ENCODE results near the gene CFAP65.

Gene CFAP65

DNA sequence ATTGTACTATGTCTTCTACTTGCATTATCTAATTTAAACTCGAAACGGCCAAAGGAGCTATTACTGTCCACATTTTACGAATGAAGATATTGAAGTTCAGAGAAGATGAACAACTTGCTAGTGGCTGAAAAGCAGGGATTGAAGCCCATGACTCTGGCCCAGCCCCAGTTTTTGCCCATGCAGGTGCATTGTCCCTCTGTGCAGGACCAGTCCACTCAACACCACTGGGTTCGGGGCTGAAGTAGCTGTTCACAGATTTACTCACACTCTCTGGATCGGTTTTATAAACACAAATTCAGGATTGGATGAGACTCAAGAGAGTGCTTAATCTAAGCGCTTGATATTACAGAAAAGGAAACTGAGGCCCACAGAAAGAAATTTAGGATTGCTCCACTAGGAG is 20.8 kb upstream of the CFAP65 start:
- no peak for DNase-seq (ENCODE audit: extremely low read depth in 1 of 2, low read depth in 1 of 2)

DNA sequence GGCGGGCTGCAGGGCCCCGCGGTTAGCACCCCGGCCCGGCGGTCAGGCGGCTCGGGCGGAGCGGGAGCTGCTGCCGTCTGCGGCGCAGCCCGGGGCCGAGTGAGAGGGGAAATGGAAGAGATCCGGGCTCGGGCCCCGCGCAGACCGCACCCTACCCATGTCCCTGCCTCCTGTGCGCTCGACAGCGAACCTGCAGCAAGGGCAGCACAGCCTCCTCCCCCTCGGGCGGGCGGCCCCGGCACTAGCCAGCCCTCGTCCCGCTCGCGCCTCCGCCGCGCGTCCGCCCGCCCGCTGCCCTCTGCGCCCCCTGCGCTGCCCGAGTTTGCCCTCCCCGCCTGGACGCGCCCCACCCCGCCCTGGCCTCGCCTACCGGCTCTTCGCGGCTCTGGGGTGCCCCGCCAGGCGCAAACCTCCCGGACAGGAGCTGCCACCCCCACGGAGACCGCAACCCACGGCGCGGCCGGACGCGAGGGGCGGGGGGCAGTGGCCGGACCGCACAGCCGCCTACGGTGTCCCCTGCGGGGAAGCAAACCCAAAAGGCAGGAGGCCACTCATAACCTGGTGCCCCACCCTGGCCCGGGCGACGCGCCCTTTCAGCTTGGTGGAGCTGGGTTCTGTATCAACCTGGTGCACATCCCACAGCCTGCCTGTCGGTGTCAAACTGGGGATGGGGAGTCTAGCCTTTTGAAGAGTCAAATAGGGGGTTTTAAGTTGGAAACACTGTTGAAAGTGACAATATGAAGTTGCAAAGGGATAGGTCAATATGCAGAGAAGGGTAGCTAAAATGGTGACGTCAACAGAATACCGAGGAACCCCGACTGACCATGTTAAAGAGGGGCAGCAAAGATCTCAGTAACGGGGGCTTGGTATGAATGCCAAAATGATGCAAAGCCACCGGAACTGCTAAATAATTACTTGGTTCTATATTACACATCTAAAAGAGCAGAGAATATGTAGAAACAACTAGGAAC is 19.8 kb upstream of the CFAP65 start, which contains the start of gene IHH:
Gene IHH, minus strand, starts transcription at position 101 of the 971 bp plus-strand sequence. CDS start 454 bp downstream, outside the sequence.
- DNase-seq (ENCODE audit: extremely low read depth in 1 of 2, low read depth in 1 of 2), result no peak

DNA sequence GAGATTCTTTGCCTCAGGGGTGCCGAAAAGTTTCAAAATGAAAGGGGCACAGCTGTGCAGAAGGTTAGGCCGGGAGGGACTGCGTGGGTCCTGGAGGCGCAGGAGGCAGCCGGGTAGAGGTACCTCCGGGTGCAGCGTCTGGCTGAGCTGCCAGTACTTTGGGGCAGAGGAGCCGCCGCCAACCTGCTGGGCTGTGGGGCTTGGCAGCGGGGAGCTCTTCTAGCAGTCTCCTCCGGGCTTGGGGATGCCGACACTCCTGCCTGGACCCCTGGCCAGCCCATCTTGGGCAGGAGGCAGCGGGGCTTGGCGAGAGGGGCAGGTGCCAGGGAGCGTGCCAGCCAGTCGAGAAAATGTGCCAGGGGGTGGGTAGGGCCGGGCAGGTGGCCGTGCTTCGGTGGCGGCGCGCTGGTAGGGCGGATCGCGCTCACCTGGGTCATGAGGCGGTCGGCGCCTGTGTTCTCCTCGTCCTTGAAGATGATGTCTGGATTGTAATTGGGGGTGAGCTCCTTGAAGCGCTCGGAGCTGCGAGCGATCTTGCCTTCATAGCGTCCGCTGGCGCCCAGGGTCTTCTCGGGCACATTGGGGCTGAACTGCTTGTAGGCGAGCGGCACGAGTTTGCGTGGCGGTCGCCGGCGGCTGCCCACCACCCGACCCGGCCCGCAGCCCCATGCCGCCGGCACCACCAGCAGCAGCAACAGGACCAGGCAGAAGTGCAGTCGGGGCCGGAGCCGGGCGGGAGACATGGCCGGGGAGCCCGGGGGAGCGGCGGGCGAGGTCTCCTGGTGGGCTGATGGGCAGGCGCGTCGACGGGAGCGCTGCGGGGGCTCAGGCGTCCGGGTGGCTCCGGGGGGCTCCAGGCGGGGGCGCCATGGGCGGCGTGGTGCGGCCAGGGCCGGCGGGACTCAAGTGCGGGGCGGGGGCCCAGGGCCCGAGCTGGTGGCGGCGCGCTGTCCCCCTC is 18.7 kb upstream of the CFAP65 start:
- DNase-seq (ENCODE audit: extremely low read depth in 1 of 2, low read depth in 1 of 2), result no peak

DNA sequence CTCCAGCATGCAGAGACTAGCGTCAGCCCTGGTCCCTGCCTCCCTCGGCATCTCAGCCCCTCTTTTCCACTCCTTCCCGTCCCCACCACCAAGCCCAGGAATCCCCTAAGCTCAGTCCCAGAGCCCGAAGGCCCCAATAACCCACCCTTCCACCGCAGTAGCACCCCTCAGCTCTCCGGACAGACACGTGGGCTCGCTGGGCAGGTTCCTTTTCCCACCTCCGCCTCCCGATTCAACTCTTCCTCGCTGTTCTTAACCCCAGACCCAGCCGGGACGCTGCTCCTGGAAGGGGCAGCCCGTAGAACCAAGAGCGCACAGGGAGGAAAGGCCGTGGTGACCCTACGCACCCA is 18.0 kb upstream of the CFAP65 start:
- DNase-seq (ENCODE audit: extremely low read depth in 1 of 2, low read depth in 1 of 2), result no peak

DNA sequence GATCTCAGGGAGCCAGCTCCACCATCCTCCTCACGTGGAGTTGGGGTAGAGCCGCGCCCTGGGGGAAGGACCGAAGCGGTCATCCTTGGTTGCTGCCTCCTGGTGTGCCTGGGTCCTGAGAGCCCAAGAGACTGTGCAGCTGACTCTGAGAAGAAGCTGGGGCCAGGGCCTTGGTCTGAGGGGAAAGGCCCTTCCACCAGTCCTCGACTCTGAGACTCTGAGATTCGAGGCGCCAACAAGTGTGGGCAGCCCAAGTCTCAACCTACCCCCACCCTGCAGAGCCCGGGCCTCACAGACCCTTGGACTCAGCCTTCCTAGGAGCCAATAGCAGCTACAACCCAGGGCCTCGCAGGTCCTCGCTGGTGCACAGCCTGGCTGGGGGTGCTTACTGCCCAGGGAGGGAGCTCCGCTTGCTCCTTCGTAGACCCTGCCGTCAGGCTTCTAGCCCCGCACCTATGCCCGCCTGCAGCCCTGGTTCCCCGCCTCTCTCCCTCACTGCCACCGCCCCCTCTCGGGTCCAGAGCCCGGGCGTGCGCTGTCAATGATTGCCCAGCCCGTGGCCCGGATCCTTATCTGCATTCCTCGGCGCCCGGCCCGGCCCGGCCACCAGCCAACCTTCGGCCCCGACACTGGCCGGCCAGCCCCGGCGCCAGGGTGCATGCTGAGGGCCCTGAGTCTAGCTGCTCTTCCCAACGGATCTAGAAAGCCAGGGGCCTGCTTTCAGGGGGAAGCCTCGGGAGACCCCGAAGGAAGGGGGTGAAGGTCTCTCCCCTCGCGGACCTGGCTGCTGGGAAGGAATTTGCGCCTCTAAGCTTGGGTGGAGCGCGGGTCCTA is 17.4 kb upstream of the CFAP65 start:
- DNase-seq (ENCODE audit: extremely low read depth in 1 of 2, low read depth in 1 of 2), result no peak

DNA sequence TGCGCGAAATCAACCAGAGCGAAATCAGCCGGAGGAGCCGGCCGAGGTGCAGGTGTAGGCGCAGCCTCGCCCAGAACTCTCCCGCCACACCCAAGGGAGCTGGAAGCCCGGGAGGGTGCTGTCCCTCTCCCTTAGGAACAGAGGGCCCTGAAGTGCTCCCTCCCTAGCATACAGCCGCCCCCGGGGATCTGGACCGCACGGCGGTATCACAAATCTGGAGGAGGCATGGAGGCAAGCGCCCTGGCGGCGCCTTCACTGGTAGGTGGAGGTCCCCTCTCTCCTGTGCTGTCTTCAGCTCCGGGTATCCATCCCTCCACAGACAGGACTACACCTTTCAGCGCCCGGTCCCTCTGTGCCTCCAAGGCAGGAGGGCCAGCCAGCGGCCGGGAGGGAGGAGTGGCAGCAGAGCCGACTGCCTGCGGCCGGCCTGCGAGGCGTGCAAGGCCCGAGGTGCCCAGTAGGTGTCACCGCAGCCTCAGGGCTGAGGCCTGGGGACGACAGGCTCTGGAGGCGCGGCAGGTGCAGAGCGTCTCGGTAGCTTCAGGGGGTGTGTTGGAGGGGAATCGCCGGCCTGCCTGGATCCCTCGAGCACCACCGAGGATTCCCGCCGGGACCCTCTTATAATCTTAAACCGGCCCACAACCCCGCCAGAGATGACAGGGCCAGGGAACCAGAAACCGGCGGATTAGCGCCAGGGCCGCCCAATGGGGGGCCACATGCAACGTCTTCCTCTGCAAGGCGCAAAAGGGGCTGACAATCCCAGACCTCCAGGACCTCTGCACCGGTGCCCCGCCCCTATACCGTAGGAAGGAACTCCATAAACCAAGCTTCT is 16.6 kb upstream of the CFAP65 start:
- DNase-seq (ENCODE audit: extremely low read depth in 1 of 2, low read depth in 1 of 2), result peak; percentile 62 to 64

DNA sequence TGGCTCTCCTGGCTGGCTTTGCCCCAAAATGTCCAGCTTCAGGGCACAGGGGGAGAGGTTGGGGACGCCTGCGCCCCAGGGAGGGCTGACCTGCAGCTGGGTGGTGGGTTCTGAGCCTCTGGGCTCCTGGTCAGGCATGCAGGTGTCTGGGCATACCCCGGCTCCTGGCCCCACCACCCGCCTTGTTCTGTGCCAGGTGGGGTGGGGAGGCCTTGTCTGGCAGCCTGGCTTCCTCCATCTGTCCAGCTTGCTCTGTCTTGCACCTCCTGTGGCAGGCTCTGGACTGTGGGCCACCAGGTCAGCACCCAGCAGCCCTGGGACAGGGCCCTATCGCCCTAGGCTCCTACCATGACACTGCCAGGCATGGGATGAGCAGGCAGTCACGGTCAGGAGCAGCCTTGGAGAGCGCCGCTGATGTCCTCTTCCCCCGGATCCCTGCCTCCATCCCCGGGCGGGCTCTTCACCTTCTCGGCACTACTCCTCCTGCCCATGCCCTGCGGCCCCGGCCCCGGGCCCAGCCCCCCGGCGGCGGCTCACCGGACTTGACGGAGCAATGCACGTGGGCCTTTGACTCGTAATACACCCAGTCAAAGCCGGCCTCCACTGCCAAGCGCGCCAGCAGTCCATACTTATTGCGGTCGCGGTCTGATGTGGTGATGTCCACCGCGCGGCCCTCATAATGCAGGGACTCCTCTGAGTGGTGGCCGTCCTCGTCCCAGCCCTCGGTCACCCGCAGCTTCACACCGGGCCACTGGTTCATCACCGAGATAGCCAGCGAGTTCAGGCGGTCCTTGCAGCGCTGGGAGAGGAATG is 15.8 kb upstream of the CFAP65 start:
- no peak for DNase-seq (ENCODE audit: extremely low read depth in 1 of 2, low read depth in 1 of 2)

DNA sequence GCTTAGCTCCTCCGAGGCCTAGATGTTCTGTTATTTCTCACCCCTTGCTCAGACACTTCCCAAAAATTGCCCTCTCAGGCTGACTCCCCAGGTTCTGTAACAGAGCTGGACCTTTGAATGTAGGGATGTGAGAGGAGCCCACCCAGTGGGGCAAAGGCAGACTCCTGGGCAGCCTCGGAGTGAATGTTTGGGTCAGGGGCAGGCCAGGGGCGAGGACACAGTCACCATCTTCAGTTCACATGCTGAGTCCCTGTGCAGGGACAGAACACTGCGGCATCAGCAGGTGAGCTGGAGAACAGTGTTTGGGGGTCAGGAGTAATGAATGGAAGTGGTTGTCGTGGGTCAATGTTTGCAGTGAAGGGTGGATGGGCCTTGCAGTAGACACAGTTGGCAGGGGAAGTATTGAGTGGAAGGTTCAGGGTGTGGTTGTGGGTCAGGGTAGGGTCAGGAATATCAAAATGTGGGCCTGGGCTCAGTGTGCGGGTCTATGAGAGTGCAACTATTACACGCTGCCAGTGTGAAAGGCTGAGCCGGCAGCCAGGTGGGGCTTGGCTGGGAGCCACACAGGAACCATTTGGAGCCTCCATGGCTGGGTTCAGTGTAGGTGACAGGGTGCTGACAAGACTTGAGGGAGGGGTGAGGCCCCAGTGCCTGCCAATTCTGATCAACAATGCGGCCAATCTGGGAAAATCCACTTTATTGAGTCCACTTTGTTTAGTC is 15.0 kb upstream of the CFAP65 start:
- DNase-seq (ENCODE audit: extremely low read depth in 1 of 2, low read depth in 1 of 2), result no peak

DNA sequence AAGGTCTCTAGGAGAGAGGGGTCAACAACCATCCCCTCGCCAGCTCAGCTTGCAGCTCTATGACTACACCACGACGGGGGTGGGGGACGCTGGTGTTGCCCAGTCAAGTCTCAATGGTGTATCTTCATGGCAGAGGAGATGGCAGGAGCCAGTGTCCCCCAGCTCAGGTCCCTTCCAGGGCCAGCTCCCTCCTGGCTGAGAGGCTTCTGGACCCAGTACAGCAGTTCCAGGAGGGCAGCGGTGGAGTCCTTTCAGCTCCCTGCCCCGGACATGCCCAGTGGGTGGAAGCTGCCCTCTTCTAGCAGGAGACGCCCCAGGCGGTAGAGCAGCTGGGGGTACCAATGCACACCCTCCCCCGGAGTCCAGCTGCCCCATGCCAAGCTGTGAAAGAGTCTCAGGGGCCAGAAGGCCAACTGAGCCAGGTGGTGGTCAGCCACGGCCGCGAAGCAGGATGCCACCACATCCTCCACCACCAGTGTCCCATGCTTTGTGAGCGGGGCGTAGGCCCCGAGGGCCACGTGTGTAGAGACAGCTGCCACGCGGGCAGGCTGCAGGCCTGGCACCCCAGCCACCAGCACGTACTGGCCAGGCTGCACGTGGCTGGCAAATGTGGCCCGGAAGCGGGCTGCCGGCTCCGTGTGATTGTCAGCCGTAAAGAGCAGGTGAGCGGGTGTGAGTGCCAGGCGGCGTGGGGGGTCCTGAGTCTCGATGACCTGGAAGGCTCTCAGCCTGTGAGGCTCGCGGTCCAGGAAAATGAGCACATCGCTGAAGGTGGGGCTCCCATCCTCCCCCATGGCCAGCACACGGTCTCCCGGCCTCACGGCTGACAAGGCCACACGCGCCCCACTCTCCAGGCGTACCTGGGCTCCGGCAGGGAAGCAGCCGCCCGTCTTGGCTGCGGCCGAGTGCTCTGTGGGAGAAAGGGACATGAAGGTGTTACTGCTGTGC is 13.9 kb upstream of the CFAP65 start:
- DNase-seq (ENCODE audit: extremely low read depth in 1 of 2, low read depth in 1 of 2), result no peak

DNA sequence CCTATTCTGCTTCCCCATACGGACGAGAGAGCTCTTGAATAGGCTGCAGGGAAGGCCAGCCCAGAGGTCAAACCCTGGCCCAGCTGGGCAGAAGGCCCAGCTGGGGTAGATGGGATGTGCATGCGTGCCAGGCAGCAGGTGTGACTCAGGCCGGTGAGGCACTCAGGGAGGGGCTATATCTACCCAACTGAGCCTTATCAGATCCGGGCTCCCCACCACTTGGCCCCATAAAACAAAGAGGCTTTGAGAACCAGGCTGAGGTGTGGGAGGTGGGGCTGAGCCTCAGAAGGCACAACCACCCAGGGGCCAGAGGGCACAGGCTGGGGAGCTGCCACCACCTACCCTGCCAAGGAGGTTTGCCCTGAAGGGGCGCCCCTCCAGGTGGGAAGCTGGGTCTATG is 8.0 kb upstream of the CFAP65 start:
- no peak for DNase-seq (ENCODE audit: extremely low read depth in 1 of 2, low read depth in 1 of 2)

DNA sequence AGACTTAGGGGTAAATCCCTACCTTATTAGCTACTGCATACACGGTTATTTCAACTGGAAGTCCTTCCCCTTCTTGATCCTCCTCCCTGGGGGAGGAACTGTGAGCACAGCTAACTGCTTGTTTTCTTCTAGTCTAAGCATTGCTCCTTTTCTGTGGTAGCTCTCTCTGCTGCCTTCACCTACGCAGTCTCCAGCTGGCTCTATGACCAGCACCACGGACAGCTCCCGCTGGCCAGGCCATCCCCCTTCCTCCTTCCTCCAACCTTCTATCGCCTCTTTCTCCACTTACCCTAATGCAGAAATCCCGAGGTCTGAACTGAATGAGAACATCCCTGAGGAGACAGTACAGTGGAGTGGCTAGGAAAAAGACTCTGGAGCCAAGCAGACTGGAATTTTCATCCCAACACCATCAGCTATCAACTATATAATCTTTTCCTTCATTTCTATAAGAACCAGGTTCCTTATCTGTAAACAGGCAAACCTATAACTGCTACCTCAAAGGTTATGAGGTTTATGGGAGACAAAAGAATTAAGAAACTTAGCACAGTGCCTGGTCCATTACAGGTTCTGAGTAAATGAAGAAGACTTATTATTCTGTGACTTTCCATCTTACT is 4.7 kb upstream of the CFAP65 start:
- DNase-seq (ENCODE audit: extremely low read depth in 1 of 2, low read depth in 1 of 2), result no peak

DNA sequence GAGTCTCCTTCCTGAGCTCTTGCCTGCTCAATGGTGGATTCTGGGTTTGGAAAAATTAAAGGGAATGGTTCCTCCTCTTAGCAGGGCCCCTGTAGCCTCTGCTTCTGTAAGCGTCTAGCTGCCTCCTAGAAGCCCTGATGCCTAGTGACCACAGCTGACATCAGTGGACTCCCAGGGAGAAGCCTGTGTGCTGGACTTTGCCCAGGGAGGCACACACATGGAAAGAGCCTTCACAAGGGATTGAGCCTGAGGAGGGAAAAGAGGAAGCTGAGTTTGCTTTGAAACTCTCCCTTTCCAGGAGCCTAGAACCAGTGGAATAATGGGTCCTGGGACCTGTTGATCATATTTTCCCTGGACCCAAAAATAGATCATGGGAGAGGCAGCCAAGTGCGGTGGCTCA is 1.4 kb upstream of the CFAP65 start:
- DNase-seq (ENCODE audit: extremely low read depth in 1 of 2, low read depth in 1 of 2), result no peak

DNA sequence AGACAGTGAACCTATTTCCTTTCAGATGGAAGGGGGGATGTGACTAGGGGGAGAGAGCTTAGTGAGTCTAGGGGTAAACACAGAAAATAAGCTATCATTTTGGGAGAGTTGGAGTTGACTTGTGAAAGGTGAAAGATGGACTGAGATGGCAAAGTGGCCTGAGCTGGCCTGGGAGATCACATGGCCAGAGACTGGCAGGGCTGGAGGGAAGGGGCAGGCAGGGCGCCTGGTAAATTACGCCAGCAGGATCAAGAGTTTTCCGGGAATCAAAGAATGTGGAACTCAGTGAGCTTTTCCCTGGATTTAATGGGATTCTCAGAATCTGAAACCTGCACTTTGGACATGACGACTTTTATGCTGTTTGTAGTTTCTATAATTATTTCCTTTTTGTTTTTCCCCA is 841 bp upstream of the CFAP65 start:
- no peak for DNase-seq (ENCODE audit: extremely low read depth in 1 of 2, low read depth in 1 of 2)

DNA sequence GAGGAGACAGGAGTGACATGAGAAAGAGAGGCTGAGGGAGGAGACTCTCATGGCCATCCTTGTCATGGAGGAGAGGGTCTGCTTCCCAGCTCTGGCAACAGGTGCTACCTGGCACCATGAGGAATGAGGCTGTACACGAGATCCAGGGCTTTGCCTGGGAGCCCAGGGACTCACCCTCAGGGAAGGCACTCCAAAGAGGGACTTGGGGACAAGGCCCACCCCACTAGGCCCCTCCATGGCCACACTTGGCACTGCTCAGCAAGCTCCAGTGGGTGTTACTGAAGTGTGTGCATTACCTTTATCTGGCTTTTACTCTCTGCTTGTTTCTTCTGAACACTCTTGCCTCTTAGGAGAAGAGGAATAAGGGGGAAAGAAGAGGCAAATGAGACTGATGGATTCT is 2.7 kb downstream of the CFAP65 start:
- no peak for DNase-seq (ENCODE audit: extremely low read depth in 1 of 2, low read depth in 1 of 2)

DNA sequence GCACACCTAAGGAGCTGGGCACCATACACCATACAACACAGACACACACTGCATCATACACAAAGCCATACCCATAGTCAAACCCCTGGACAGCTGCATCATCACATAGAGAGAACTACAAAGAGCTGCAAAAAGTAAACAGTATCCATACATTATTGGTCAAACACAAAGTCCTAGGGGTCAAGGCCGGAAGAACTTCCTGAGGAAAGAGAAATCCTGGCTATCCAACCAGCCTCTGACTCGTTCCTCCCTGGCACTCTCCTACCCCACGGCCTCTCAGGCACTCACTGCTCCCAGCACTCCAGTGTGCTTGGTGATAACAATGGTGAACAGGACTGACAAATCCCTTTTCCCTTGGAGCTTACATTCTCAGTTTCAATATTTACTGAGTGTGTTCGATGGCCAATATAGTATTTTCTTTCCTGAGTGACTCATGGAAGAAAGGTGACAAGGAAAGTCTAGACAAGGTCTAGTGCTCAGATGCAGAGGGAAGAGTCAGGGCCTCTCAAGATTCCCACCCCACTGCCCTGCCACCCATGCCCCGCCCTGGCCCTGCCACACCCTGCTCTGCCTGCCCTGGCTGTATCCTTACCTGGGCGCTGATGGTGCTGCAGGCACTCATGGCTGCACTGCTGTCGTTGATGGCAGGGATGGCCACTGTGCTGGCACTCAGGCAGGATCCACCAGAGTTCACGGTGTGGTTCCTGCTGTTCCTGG is 3.4 kb downstream of the CFAP65 start:
- no peak for DNase-seq (ENCODE audit: extremely low read depth in 1 of 2, low read depth in 1 of 2)

DNA sequence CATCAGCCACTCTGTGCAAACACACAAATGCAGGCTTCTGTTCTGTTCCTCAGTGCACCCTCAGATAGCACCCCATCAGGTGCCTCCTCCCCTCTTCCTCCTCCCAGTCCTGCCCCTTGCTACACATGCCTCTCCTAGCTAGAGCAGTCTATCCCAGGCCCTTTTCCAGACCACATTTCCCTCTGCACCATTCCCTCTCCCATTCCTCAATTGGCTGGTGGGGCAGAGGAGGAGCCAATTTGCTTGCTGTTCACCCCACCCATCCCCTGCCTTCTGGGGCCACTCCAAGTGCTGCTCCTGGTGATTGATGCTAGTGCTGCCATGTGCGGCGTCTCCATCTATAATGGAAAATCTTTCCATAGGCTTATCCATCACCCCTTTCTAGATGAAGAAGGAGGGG is 5.4 kb downstream of the CFAP65 start:
- DNase-seq (ENCODE audit: extremely low read depth in 1 of 2, low read depth in 1 of 2), result no peak

Measured in stimulated activated CD8-positive, alpha-beta memory T cell treated with anti-CD3 and anti-CD28 coated beads, Interleukin-7, amount 100 ng/mL, for 48 hours (primary cell).